ENCODE results near the gene ZMIZ1.

ZMIZ1 gene

GRCh38 chr10:79241990-79242619 is 173.3 kb downstream of the ZMIZ1 start:
- peak overlapping the region; percentile 83 to 84 for H3K4me3 ChIP-seq (ENCODE audit: low read depth in 1 of 2, low read length in 1 of 2)
- no peaks in the 10 kb centered on the region for H3K27me3 ChIP-seq
- peak overlapping the region; percentile 94 for H3K27ac ChIP-seq
- no peak for TF ChIP-seq CTCF (IDR thresholded peaks at IDR 0.05)
- no peaks in the 10 kb centered on the region for H3K9me3 ChIP-seq
- H3K4me1 ChIP-seq (ENCODE audit: control insufficient read depth in 1 of 2, insufficient read depth in 1 of 2, low read depth in 1 of 2, low read length in 1 of 2) = peaks cover 64 to 69% of the 10 kb centered on the region in 2 experiments
- no peaks in the 10 kb centered on the region for H3K36me3 ChIP-seq

- no peak for TF ChIP-seq CTCF (IDR thresholded peaks at IDR 0.05)
These were observed 173.9 kb downstream of the ZMIZ1 start for GRCh38 chr10:79242620-79243152.

GRCh38 chr10:79243181-79244067 is 174.7 kb downstream of the ZMIZ1 start:
- Histone ChIP-seq H3K4me3 (ENCODE audit: low read depth in 1 of 2, low read length in 1 of 2) (peak overlapping the region; percentile 83 to 84), H3K27ac (peak overlapping the region; percentile 94), H3K36me3 (no peaks in the 10 kb centered on the region), H3K9me3 (no peaks in the 10 kb centered on the region), H3K27me3 (no peaks in the 10 kb centered on the region), H3K4me1 (ENCODE audit: control insufficient read depth in 1 of 2, insufficient read depth in 1 of 2, low read depth in 1 of 2, low read length in 1 of 2) (peaks cover 72 to 74% of the 10 kb centered on the region in 2 experiments)
- TF ChIP-seq CTCF (IDR thresholded peaks at IDR 0.05) = no peak

More at GRCh38 chr10:79242620-79243152, 173.9 kb downstream of the ZMIZ1 start:
- Histone ChIP-seq H3K27me3 (no peaks in the 10 kb centered on the region), H3K27ac (peak overlapping the region; percentile 94), H3K9me3 (no peaks in the 10 kb centered on the region), H3K36me3 (no peaks in the 10 kb centered on the region), H3K4me3 (ENCODE audit: low read depth in 1 of 2, low read length in 1 of 2) (peak overlapping the region; percentile 83 to 84), H3K4me1 (ENCODE audit: control insufficient read depth in 1 of 2, insufficient read depth in 1 of 2, low read depth in 1 of 2, low read length in 1 of 2) (peaks cover 70 to 72% of the 10 kb centered on the region in 2 experiments)

GRCh38 chr10:79244068-79244442 is 175.3 kb downstream of the ZMIZ1 start:
- no peaks in the 10 kb centered on the region for H3K9me3 ChIP-seq
- H3K36me3 ChIP-seq = no peaks in the 10 kb centered on the region
- no peaks in the 10 kb centered on the region for H3K27me3 ChIP-seq
- no peak for TF ChIP-seq CTCF (IDR thresholded peaks at IDR 0.05)
- H3K4me3 ChIP-seq (ENCODE audit: low read depth in 1 of 2, low read length in 1 of 2) = peak overlapping the region; percentile 83 to 84
- H3K27ac ChIP-seq = peak overlapping the region; percentile 94
- peaks cover 78 to 80% of the 10 kb centered on the region in 2 experiments for H3K4me1 ChIP-seq (ENCODE audit: control insufficient read depth in 1 of 2, insufficient read depth in 1 of 2, low read depth in 1 of 2, low read length in 1 of 2)

GRCh38 chr10:79244841-79245504 is 176.2 kb downstream of the ZMIZ1 start:
- Histone ChIP-seq H3K27me3 (no peaks in the 10 kb centered on the region), H3K4me3 (ENCODE audit: low read depth in 1 of 2, low read length in 1 of 2) (peak overlapping the region; percentile 83 to 84), H3K4me1 (ENCODE audit: control insufficient read depth in 1 of 2, insufficient read depth in 1 of 2, low read depth in 1 of 2, low read length in 1 of 2) (peaks cover 82 to 83% of the 10 kb centered on the region in 2 experiments), H3K27ac (peak overlapping the region; percentile 94), H3K9me3 (no peaks in the 10 kb centered on the region), H3K36me3 (no peaks in the 10 kb centered on the region)
- no peak for TF ChIP-seq CTCF (IDR thresholded peaks at IDR 0.05)

Data from neutrophil (primary cell).